ENCODE results near the gene PPP2R3B.
"Not testable (repeated sequence)": the region's sequence is repeated elsewhere in the genome, so short reads cannot be mapped to it uniquely, and the experiment has no call there.

The PPP2R3B gene

DNA sequence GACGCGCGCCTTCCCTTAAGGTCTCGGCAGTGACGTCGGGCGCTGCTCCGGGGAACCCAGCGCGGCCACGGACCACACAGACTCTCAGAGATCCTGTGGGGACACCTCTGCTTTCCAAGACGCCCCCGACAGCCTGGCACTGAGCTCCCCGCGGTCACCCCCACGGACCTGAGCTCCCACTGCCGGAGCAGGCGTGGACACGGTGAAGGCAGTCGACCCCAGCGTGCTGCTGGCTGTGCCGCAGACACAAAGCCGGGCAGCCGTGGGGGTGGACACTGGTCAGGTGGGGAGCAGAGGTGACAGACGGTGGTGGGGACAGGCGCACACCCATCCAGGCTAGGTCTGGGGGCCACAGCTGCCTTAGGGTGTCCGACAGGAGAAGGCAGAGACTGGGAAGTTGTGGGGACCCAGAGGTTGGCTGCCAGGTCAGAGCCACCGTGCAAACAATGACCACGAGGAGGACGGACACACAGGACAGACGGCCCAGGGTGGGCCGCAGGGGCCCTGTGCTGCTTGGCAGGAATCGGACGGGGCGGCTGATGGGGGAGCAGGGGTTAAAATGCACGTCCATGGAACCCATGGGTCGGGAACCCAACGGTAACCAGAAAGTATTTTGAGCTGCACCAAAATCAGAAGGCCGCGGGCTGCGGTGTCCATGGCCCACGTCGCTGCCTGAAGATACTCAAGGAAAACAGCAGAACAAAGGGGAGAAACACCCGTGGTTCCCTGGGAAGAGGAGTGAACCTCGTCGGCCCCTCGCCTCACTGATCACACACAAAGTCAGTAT, 51.5 kb downstream of the PPP2R3B start:
- no peak for DNase-seq

DNA sequence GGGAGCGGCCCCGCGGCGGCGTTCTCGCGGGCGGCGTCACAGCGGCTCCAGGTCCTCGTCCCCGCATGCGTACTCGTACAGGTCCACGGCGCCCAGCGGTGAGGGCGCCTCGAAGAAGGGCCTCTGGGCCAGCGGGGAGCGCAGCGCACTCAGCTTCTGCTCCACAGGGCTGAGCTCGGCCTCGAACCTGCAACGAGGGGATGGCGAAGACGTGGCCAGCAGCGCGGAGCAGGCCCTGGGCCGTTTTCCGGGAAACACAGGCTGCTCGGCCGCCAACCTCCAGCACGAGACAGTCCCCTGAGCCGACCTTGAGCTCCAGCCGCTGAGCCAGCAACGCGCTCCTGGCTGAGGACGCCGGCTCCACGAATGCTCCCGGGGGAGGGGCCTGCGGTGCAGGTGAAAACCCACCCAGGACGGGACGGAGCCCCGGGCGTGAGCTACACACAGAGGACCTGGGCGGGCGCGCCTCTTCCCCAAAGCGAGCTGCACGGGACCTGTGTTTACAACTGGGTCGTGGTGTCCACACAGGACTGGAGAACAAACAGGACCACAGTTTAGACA, 52.3 kb downstream of the PPP2R3B start:
- no peak for DNase-seq

DNA sequence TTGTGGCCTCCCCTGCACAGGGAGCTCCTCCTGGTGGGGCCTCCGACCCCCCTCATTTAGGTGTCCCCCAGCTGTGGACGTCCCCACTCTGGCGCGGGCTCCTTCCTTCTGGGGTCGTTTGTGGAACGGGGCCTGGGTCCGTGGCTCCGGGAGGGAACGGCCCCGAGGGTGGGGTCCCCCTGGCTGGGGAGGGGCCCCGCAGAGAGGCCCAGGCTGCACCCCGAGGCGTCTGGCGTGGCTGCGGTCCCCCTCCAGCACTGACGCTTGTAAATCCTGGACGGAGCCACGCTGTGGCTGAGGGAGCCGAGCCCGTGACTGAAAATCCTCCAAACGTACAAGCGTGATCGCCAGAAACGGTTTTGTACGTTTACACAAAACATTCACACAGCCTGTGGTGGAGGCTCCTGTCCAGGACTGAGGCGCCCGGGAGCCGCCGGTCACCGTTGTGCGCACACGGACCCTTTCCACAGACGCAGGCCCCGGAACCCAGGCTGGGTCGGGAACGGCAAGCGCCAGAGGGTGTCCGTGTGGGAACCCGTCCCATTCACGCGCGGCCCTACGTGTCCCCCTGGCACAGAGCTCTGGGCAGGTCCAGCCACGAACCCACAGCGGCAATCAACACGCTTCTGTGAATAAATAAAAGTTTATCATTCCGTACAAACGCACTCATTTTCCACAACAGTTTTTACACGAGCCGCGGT, 52.9 kb downstream of the PPP2R3B start:
- DNase-seq: no peak

DNA sequence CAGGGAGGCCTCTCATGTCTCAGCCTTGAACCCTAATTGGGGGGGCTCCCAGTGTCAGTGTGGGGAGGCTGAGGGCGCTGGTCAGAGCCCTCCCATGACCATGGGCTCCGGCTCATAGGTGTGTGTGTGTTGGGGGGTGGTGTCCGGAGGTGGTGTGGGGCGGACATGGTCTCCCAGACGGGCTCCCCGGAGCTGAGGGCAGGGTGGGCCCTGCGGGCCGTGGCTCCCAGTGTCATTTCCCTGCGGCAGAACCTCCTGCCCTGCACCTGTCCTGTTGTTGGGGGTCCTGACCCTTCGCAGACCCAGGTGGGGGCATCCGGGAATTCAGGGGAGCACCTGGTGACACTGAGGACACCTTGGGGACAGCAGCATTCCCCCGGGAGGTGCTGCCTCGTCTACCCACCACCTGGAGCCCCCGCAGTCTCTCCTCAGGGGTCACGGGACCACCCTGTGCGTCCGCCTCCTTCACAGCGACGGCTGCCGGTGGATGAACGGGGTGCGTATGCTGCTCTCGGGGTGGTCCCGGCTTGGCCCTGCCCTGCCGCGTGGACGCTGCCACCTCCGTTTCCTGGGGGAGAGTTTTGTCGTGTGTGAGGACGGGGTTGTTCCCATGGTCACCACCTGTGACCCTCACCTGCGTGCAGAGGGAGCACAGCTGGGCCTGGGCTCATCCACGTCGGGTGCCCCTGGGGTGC, 53.6 kb downstream of the PPP2R3B start:
- DNase-seq: no peak

DNA sequence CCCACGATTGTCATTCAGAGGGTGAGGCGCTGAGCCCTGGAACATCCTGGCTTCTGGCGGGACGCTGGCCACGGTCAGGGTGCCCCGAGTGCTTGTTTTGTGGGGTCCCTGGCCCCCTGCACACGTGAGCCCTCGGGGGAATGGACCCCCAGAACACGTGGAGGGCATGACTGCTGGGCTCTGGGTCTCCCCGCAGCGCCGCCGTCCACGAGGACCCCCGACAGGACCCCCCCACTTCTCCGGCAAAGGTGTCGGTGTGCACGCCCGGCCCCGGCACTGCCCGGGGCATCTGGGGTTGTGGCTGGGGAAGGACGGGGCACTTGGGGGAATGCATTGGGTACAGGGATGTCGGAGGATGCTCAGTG, 54.2 kb downstream of the PPP2R3B start:
- no peak for DNase-seq

DNA sequence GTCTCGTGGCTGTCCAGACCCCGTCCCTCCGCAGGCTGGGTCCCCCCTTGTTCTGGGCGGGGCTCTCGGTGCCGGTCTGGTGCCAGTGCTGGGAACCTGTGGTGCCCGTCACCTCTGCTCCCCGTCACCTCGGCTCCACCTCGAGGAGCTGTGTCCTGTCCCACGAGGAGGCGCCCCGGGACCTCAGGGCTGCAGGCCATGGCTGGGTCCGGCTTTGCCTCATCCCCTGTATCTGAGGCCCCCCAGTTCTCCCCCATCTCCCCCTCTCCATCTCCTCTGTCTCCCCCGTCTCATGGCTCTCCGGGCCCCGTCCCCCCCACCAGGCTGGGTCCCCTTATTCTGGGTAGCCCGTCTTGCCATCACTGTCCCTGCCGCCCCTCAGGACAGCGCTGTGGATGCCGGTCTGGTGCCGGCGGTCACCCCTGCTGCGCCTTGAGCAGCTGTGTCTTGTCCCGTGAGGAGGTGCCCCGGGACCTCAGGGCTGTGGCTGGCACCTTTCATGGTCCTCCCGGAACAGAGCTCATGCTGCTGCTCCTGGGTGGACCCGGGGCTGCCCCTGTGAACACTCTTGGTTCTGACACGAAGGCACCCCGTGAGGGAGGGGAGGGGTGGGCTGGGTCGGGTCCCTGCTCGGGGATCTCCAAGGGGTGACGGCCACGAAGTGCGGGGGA, 54.7 kb downstream of the PPP2R3B start:
- DNase-seq: no peak

DNA sequence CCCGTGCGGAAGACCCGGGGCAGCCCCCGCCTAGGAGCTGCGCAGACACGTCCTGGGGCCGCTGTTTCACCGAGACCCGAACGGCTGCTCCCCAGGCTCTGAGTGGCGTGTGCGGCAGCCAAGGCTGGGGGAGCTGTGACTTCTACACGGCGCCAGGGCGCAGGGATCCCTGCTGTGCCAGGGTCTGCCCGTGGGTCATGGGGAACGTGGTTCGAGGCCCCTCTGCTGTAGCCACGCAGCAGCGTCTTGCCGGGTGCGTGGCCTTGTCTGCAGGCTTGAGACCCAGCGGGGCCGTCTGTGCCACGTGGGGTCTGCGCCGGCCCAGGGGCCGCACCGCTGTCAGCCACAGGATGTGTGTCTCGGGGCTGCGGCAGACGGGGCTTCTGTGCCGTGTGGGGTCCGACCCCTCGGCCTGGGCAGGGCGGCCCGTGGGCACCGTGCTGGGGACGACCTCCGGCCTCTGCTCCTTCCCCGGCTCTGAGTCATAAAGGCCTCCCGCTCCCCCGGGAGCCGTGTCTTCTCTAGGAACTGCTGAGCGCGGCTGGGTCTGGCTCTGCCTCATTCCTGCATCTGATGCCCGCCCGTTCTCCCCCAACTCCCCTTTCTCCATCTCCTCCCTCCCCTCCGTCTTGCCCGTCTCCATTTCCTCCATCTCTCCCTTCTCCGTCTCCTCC, 55.4 kb downstream of the PPP2R3B start:
- DNase-seq: no peak

DNA sequence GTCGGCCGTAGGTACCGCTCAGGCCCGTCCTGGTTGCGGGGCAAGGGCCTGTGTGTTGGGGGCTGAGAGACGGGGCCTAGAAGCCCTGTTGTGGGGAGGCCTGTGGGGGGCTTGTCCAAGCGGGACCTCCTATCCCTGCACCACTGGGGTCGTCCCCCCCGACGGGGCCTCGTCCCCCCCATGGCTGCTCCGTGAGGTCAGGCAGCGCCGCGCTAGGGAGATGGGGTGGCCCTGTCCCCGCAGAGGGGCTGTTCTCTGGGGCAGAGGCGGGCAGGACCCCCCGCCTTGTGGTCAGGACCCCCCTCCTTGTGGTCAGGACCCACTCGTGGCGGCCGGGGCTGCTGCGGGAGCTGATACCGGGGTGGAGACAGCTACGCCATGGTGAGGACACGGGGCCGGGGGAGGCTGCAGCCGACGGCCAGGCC, 56.0 kb downstream of the PPP2R3B start:
- DNase-seq: no peak

DNA sequence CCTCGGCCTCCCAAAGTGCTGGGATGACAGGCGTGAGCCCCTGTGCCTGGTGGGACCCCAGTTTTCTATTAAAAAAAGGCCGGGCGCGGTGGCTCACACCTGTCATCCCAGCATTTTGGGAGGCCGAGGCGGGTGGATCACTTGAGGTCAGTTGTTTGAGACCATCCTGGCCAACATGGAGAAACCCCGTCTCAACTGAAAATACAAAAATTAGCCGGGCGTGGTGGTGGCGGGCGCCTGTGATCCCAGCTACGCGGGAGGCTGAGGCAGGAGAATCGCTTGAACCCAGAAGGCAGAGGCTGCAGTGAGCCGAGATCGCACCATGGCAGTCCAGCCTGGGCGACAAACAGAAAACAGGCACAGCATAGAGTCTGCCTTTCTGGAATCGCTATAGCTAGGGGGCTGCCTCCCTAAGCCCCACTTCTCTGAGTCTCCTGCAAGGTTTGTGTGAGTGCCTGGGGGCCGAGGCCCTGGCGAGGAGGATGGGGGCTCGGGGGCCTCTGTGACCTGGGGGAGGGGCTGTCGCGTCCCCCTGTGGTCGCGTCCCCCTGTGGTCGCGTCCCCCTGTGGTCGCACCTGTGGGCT, 56.5 kb downstream of the PPP2R3B start:
- not testable (repeated sequence) for DNase-seq

DNA sequence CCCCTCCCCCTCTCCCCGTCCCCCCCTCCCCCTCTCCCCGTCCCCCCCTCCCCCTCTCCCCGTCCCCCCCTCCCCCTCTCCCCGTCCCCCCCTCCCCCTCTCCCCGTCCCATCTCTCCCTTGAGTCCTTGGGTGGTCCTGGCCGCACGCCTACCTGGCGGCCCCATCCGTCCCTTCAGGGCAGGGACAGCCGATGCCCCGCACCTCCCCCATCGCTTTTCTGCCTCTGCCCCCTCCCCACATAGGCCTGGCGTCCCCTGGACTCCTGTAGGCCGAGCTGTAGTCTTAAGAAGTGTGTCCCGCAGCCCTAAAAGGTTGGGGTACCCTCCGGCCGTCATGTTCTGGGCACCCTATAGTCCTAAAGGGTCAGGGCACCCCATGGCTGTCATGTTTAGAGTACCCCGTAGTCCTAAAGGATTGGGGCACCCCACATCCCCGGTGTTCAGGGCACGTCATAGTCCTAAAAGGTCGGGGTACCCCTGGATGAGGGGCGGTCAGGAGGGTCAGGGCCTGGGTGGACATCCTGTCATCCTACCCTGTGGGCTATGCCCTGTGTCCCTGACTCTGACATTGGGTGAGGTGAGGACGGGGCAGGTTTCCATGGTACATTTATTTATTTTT, 57.3 kb downstream of the PPP2R3B start:
- DNase-seq: no peak

DNA sequence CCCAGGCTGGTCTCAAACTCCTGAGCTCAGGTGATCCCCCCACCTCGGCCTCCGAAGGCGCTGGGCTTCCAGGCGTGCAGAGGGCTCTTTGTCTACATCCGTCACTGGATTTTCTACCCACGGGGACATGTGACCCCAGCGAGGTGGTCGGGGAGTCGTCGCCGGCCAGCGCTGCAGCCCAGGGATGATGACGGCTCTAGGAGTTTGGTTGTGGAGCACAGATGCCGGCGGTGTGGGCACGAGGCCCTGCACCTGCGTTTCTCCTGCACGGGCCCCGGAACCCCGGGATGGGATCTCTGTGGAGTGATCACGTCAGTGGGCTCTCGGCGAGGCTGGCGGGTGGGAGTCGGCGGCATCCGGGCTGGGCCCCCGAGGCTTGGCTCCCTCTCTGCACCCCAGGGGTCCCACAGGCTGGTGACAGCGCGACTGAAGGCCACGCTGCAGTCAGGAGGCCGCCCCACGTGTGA, 59.0 kb downstream of the PPP2R3B start:
- no peak for DNase-seq

DNA sequence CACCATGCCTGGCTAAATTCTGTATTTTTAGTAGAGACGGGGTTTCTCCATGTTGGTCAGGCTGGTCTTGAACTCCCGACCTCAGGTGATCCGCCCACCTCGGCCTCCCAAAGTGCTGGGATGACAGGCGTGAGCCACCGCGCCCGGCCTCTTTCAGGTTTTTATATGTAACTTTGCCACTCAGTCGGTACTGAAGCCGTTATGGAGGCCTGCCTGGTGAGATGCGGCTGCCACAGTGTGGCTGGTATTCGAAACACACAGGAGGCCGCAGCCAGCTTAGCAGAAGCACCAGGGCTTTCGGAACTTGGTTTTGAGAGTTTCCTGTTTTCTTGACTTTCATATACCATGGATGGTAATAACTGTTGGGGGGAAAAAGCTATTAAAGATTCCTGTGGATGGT, 62.0 kb downstream of the PPP2R3B start:
- DNase-seq: not testable (repeated sequence)

DNA sequence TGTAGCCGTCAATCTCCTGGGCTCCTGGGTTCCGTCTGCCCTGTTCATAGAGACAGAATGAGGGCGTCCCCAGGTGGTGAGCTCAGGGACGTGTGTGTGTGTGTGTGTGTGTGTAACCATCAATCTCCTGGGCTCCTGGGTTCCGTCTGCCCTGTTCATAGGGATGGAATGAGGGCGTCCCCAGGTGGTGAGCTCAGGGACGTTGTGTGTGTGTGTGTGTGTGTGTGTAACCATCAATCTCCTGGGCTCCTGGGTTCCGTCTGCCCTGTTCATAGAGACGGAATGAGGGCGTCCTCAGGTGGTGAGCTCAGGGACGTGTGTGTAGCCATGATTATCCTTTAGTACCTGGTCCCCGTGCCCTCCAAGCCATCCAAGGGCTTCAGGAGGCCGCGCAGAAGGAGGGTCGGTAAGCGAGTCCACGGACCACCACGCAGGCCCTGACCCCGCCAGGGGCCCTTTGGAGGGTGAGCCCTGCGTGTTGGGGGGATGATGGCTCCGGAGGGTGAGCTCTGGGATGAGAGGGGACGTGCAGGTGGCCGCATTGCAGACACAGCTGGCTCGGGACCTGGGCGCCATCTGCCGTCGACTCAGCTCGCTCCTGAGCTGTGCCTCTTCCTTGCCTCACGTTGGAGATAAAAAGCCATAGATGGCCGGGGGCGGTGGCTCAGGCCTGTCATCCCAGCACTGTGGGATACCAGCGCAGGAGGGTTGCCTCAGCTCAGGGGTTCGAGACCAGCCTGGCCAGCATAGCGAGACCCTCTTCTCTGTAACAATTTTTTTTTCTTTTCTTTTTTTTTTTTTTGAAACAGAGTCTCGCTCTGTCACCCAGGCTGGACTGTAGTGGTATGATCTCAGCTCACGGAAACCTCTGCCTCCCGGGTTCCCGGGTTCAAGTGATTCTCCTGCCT, 62.7 kb downstream of the PPP2R3B start:
- DNase-seq: no peak

DNA sequence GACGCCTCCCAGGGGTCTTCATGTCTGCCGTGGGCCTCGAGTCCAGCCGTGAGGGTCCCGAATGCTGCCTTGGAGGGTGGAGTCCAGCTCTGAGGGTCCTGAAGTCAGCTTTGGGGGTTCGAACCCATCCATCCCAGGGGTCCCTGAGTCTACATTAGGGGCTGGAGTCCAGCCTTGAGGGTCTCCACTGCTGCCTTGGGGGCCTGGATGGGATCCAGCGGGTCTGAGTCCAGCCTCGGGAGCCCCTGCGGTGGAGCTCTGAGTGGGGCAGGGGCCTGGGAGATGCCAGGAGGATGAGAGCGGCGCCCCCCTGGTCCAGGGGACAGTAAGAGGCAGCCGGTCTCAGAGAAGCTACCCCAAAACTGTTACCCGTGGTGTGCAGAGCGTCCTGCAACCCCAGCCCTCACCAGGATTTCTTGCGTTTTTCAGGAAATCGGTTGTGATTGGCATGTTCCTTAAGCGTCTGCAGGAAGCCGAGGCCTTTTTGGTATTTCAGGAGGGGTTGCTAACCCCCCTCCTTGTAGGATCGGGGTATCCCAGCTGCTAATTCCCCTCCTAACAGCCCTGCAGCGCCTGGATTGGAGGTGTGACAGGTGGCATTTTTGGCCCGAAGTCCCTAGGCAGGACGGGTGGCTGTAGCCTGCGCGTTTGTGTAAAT, 66.5 kb downstream of the PPP2R3B start:
- no peak for DNase-seq

DNA sequence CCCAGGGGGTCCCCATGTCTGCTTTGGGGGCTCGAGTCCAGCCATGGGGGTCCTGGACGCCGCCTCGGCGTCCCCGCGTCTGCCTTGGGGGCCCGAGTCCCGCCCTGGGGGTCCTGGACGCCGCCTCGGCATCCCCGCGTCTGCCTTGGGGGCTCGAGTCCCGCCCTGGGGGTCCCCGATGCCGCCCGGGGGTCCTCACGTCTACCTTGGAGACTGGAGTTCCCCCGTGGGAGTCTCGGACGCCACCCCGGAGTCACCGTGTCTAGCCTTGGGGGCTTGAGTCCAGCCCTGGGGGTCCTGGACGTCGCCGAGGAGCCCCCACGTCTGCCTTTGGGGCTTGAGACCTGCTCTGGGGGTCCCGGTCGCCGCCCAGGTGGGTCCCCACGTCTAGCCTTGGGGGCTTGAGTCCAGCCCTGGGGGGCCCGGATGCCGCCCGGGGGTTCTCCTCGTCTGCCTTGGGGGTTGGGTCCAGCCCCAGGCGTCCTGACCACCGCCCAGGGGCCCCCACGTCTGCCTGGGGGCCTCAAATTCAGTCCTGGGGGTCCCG, 67.1 kb downstream of the PPP2R3B start:
- DNase-seq: no peak

DNA sequence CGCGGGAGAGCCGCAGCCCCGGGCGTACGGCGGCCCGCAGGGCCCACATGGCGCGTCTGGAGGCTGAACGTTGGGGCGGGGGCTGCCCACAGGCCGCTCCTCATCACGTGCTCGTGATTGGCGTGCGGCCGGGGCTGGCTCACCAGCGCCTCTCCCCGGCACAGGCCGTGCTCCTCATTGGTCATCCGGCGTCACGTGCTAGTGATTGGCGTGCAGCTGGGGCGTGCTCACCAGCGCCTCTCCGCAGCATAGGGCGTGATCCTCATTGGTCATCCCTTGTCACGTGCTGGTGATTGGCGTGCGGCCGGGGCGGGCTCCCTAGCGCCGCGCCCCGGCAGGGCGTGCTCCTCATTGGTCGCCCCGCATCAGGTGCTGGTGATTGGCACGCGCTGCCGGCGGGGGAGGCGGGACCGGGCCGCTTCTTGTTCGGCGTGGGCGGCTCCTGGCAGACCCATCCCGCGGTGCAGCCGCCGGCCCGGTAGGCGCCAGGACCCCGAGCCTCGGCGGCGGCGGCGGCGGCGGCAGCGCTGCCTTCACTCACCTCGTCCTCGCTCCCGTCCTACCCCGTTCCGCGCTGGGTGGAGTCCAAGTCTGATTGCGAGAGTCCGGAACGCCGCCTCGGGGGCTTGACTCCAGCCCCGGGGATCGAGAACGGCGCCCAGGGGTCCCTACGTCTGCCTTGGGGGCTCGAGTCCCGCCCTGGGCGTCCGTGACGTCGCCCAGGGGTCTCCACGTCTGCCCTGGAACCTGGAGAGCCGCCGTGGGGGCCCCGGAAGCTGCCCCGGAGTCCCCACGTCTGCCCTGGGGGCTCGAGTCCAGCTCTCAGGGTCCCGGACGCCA, 67.7 kb downstream of the PPP2R3B start, which contains the start of gene GTPBP6:
Gene GTPBP6, minus strand, starts transcription at position 58 of the 840 bp plus-strand sequence. Its CDS starts 9 bp downstream, at position 49.
- DNase-seq: no peak

DNA sequence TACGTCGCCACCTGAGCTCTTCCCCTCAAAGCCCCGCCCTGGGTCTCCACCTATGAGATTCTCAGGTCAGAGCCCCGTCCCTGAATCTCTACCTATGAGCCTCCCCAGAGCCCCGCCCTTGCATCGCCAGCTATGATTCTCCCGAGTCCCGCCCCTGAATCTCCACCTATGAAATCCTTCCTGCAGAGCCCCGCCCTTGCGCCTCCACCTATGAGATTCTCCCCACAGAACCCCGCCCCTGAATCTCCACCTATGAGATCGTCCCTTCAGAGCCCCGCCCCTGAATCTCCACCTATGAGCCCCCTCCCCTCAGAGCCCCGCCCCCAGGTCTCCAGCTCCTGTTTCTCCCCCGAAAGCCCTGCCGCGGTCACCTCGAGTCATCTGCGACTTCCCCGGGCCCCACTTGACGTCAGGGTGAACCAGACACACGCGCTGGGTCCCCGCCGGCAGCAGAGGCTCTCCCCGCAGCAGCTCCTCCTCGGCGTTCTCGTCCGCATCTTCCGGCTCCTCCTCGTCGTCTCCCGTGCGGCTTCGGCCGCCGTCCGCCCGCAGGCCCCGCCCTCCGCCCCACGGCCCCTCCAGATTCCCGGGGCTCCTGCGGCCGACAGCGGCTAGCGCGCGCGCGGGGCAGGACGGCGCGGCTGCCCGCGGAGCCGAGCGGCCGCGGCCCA, 68.5 kb downstream of the PPP2R3B start:
- DNase-seq: no peak

Data from NCI-H146 (cell line).